ENCODE results near the gene ASS1.

GRCh38 chr9:130424595-130425454, 19.9 kb upstream of the ASS1 start:
- TF ChIP-seq POLR2A (IDR thresholded peaks at IDR 0.05): no peak
- TF ChIP-seq CTCF (IDR thresholded peaks at IDR 0.05): no peak

Data from transverse colon (tissue), 3 donors.